ENCODE results near the gene OR56A3. TPM values are rescaled to one million over a fixed set of nuclear protein-coding genes. Genes with fewer than 3 reads are reported as not detected.
A peak's percentile ranks its signal among the peaks of the same experiment; 100 is the strongest.

The OR56A3 gene, protein sequence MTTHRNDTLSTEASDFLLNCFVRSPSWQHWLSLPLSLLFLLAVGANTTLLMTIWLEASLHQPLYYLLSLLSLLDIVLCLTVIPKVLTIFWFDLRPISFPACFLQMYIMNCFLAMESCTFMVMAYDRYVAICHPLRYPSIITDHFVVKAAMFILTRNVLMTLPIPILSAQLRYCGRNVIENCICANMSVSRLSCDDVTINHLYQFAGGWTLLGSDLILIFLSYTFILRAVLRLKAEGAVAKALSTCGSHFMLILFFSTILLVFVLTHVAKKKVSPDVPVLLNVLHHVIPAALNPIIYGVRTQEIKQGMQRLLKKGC
- not detected in 2 replicates for total RNA-seq

DNA sequence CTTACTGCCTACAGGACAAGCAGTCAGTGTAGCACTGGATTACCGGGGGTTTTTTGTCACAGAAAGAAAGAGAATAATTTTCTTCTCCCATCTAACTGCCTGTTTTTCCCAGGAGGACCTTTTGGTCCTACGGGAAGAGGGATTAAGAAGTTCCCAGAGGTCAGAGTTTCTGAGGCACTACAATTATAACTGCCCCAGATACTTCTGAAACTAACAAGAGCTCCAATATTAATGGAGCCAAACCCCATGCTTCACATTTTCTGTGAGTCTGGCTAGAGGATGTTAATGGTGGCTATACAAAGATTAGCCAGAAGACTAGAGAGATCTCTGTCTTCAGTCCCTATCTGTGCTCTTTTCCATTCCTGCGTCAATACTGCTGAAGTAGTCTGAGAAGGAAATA is at the start of gene OR56A3:
TSS of gene OR56A3 (plus strand) at position 301 of the 400 bp plus-strand sequence. CDS start 5,096 bp downstream, outside the sequence.
- H3K36me3 ChIP-seq (ENCODE audit: control insufficient read depth, insufficient read depth, low read length) = no peaks in the 10 kb centered on the region
- no peaks in the 10 kb centered on the region for H3K27me3 ChIP-seq (ENCODE audit: control insufficient read depth, insufficient read depth, low read length)
- DNase-seq (ENCODE audit: low read depth) = no peak
- H3K4me3 ChIP-seq (ENCODE audit: low read depth, low read length) = no peak within 1 kb of the TSS
- TF ChIP-seq, protein P1, sequence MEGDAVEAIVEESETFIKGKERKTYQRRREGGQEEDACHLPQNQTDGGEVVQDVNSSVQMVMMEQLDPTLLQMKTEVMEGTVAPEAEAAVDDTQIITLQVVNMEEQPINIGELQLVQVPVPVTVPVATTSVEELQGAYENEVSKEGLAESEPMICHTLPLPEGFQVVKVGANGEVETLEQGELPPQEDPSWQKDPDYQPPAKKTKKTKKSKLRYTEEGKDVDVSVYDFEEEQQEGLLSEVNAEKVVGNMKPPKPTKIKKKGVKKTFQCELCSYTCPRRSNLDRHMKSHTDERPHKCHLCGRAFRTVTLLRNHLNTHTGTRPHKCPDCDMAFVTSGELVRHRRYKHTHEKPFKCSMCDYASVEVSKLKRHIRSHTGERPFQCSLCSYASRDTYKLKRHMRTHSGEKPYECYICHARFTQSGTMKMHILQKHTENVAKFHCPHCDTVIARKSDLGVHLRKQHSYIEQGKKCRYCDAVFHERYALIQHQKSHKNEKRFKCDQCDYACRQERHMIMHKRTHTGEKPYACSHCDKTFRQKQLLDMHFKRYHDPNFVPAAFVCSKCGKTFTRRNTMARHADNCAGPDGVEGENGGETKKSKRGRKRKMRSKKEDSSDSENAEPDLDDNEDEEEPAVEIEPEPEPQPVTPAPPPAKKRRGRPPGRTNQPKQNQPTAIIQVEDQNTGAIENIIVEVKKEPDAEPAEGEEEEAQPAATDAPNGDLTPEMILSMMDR (IDR thresholded peaks at IDR 0.05; ENCODE audit: insufficient read depth, low read length, poor library complexity, severe bottlenecking) = no peak

DNA sequence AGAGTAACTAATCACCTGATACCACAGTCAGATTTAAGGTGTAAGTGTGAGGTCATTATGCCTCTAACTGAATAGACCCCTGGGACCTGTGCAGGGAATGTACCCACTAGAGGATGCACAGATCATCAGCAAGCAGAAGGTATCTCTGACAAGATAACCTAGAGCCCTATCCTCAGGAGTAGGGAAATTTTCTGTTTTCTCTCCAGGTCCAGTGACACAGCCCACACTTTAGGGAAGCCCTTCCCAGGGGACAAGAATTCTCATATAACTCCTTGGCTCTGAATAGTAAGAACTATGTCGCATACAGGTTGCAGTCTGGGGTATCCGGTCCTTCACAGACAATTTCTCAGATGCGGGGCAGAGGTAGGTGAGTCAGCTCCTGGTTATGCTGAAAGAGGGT is 49.1 kb upstream of the OR56A3 start, which contains the start of gene OR52E5:
TSS of gene OR52E5 (plus strand) at position 301 of the 400 bp plus-strand sequence. CDS start 7,569 bp downstream, outside the sequence.
- no peak for DNase-seq (ENCODE audit: low read depth)
- Histone ChIP-seq H3K27me3 (ENCODE audit: control insufficient read depth, insufficient read depth, low read length) (no peaks in the 10 kb centered on the region), H3K36me3 (ENCODE audit: control insufficient read depth, insufficient read depth, low read length) (no peaks in the 10 kb centered on the region), H3K4me3 (ENCODE audit: low read depth, low read length) (no peak within 1 kb of the TSS)
- TF ChIP-seq, protein P1 (IDR thresholded peaks at IDR 0.05; ENCODE audit: insufficient read depth, low read length, poor library complexity, severe bottlenecking) = no peak

DNA sequence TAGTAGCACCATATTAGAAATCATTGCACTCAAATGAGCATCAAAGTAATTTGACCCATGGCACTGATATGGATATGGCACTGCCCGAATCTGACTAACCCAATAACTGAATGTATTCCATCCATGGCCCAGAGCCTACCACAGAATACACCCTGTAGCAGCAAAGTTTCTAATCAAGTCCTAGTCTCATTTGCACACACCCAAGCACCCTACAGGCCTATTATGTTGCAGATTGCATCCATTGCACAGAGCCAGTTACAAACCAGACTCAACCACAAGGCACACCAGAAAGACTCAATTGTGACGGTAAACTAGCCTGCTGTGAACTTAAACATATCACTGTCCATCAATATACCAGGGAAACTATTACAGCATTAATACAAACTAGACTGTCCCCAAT is 42.5 kb upstream of the OR56A3 start:
- no peak for DNase-seq (ENCODE audit: low read depth)
- no peak overlapping the region for H3K4me3 ChIP-seq (ENCODE audit: low read depth, low read length)
- H3K27me3 ChIP-seq (ENCODE audit: control insufficient read depth, insufficient read depth, low read length) = no peaks in the 10 kb centered on the region
- TF ChIP-seq, protein P1 (IDR thresholded peaks at IDR 0.05; ENCODE audit: insufficient read depth, low read length, poor library complexity, severe bottlenecking) = no peak
- no peaks in the 10 kb centered on the region for H3K36me3 ChIP-seq (ENCODE audit: control insufficient read depth, insufficient read depth, low read length)

DNA sequence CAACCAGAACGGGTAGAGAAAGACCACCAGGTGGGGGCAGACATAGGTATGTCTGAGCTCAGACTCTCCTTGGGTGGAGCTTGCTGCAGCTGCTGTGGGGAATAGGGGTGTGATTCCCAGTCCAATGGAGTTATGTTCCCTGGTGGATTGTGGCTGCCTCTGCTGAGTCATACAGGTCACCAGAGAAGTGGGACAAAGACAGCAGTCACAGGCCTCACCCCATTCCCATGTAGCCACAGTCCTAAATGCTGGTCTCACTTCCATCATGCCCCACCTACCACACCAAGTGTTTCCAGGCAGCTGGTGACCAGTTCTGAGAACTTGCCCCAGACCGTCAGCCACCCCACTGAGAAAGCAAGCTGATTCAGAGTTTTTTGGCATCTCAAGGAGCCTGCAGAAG is 31.5 kb upstream of the OR56A3 start:
- TF ChIP-seq, protein P1 (IDR thresholded peaks at IDR 0.05; ENCODE audit: insufficient read depth, low read length, poor library complexity, severe bottlenecking) = no peak
- H3K36me3 ChIP-seq (ENCODE audit: control insufficient read depth, insufficient read depth, low read length) = no peaks in the 10 kb centered on the region
- DNase-seq (ENCODE audit: low read depth) = no peak
- no peaks in the 10 kb centered on the region for H3K27me3 ChIP-seq (ENCODE audit: control insufficient read depth, insufficient read depth, low read length)
- H3K4me3 ChIP-seq (ENCODE audit: low read depth, low read length) = no peak overlapping the region

DNA sequence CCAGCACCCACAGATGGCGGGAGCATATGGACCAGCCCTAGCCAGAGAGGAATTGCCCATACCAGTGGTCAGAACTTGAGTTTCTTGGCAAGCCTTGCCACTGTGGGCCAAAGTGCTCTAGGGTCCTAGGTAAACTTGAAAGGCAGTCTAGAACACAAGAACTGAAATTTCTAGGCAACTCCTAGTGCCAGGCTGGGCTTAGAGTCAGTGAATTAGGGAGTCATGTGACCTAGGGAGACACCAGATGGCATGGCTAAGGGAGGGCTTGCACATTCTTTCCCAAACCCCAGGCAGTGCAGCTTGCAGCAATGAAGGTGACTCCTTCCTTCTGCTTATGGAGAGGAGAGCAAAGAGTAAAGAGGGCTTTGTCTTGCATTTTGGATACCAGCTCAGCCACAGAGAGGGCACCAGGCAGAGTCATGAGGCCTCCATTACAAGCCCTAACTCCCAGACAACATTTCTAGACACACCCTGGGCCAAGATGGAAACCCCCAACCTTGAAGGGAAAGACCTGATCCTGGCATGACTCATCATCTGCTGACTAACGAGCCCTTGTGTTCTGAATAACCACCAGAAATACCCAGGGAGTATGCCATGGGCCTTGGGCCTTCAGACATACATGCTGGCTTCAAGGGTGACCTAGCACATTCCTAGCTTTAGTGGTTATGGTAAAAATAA is 19.2 kb upstream of the OR56A3 start:
- TF ChIP-seq, protein P1 (IDR thresholded peaks at IDR 0.05; ENCODE audit: insufficient read depth, low read length, poor library complexity, severe bottlenecking) = no peak
- Histone ChIP-seq H3K4me3 (ENCODE audit: low read depth, low read length) (no peak overlapping the region), H3K36me3 (ENCODE audit: control insufficient read depth, insufficient read depth, low read length) (no peaks in the 10 kb centered on the region), H3K27me3 (ENCODE audit: control insufficient read depth, insufficient read depth, low read length) (no peaks in the 10 kb centered on the region)
- peak; percentile 14 for DNase-seq (ENCODE audit: low read depth)

Measured in kidney epithelial cell (primary cell).